HepG2 (cell line): Measurements from ENCODE around the gene ABCA4. TPM values are rescaled to one million over a fixed set of nuclear protein-coding genes. Genes with fewer than 3 reads are reported as not detected.

Source experiments
- CC2D1A ChIP-seq: sonication (generic); formaldehyde crosslinking; IDR thresholded peaks from 2 replicates; pipeline ENCODE4 v1.8.1; 2023; ENCODE audit warnings: mild to moderate bottlenecking, missing genetic modification reagents
- KDM5A ChIP-seq: fragments of 200-600 bp; sonication (generic); IDR thresholded peaks from 2 replicates; pipeline ENCODE4 v1.7.0; 2018; ENCODE audit warnings: antibody characterized with exemption, mild to moderate bottlenecking, low read length, borderline replicate concordance
- POLR2AphosphoS5 ChIP-seq: IDR thresholded peaks from 2 replicates; pipeline ENCODE4 v1.6.1; 2012; ENCODE audit warnings: low read depth, low read length
- SRF ChIP-seq: IDR thresholded peaks from 2 replicates; pipeline ENCODE4 v1.6.1; 2011; ENCODE audit warnings: mild to moderate bottlenecking, low read depth, low read length, moderate library complexity
- ZBTB38 ChIP-seq: sonication (generic); formaldehyde crosslinking; IDR thresholded peaks from 2 replicates; pipeline ENCODE4 v1.5.1; 2020; ENCODE audit warnings: mild to moderate bottlenecking, missing genetic modification reagents
- ZBTB42 ChIP-seq: sonication (generic); formaldehyde crosslinking; IDR thresholded peaks from 2 replicates; pipeline ENCODE4 v1.5.0; 2020; ENCODE audit warnings: mild to moderate bottlenecking, missing genetic modification reagents
- ZNF12 ChIP-seq: sonication (generic); formaldehyde crosslinking; IDR thresholded peaks from 2 replicates; pipeline ENCODE4 v1.5.0; 2020; ENCODE audit warnings: missing genetic modification reagents
- ZNF432 ChIP-seq: sonication (generic); formaldehyde crosslinking; IDR thresholded peaks from 2 replicates; pipeline ENCODE4 v1.5.0; 2020; ENCODE audit warnings: missing genetic modification reagents, mild to moderate bottlenecking, borderline replicate concordance
- ZNF577 ChIP-seq: sonication (generic); formaldehyde crosslinking; IDR thresholded peaks from 2 replicates; pipeline ENCODE4 v1.4.0; 2020; ENCODE audit warnings: mild to moderate bottlenecking, low read depth, missing genetic modification reagents, borderline replicate concordance
- ZNF75D ChIP-seq: sonication (generic); formaldehyde crosslinking; IDR thresholded peaks from 2 replicates; pipeline ENCODE4 v1.8.1; 2023; ENCODE audit warnings: missing genetic modification reagents, mild to moderate bottlenecking, borderline replicate concordance
- ZNF839 ChIP-seq: sonication (generic); formaldehyde crosslinking; IDR thresholded peaks from 2 replicates; pipeline ENCODE4 v1.4.0; 2020; ENCODE audit warnings: missing genetic modification reagents, mild to moderate bottlenecking, borderline replicate concordance
- polyA plus RNA-seq, 8 experiments: library from polyadenylated mRNA; depleted of rRNA in 3 of 8; stranded (reverse) in 7 of 8; unstranded in 1 of 8; fragments of >200 nt; fragmentation: Illumina TruSeq in 4 of 8; extraction: Trizol in 4 of 8; gene quantifications; 2 replicates each; pipeline versions ENCODE4 v1.2.1 to v1.2.3, GENCODE V29; 2011 to 2016; ENCODE audit warnings: low read depth in 4 of 8, missing spikeins in 1 of 8, mixed read lengths in 1 of 8; ENCODE audit not compliant: insufficient read depth in 1 of 8
- total RNA-seq, 5 experiments: library from RNA; depleted of rRNA; stranded (reverse); fragments of >200 nt; fragmentation: Illumina TruSeq; extraction: Trizol; gene quantifications; 2 replicates each; pipeline ENCODE4 v1.2.3, GENCODE V29; 2016; ENCODE audit warnings: low read depth in 1 of 5
- TF ChIP-seq, protein P1 (sequence below): sonication (generic); formaldehyde crosslinking; conservative IDR thresholded peaks from 2 replicates; pipeline ENCODE4 v1.4.0; 2020; ENCODE audit warnings: mild to moderate bottlenecking, missing genetic modification reagents, moderate library complexity
- TF ChIP-seq, protein P2 (sequence below), 2 experiments: sonication (generic) in 1 of 2; formaldehyde crosslinking in 1 of 2; IDR thresholded peaks; 2 replicates each; pipeline versions ENCODE4 v1.6.1 to v1.9.0; 2014 to 2022; ENCODE audit warnings: antibody characterized with exemption in 1 of 2, borderline replicate concordance in 1 of 2, inconsistent platforms in 1 of 2, low read depth in 1 of 2, missing genetic modification reagents in 1 of 2
- TF ChIP-seq, protein P3 (sequence below): sonication (generic); formaldehyde crosslinking; IDR thresholded peaks from 2 replicates; pipeline ENCODE4 v1.8.0; 2022; ENCODE audit warnings: mild to moderate bottlenecking, missing genetic modification reagents
- TF ChIP-seq, protein P4 (sequence below): sonication (generic); formaldehyde crosslinking; IDR thresholded peaks from 2 replicates; pipeline ENCODE4 v1.8.1; 2023; ENCODE audit warnings: mild to moderate bottlenecking, missing genetic modification reagents

Gene ABCA4
- total and polyA plus RNA-seq, 2 of the 13 experiments (the other 11 are each of a cell fraction or from before 2014, with no cell fraction given): 0.24 to 0.67 TPM

DNA sequence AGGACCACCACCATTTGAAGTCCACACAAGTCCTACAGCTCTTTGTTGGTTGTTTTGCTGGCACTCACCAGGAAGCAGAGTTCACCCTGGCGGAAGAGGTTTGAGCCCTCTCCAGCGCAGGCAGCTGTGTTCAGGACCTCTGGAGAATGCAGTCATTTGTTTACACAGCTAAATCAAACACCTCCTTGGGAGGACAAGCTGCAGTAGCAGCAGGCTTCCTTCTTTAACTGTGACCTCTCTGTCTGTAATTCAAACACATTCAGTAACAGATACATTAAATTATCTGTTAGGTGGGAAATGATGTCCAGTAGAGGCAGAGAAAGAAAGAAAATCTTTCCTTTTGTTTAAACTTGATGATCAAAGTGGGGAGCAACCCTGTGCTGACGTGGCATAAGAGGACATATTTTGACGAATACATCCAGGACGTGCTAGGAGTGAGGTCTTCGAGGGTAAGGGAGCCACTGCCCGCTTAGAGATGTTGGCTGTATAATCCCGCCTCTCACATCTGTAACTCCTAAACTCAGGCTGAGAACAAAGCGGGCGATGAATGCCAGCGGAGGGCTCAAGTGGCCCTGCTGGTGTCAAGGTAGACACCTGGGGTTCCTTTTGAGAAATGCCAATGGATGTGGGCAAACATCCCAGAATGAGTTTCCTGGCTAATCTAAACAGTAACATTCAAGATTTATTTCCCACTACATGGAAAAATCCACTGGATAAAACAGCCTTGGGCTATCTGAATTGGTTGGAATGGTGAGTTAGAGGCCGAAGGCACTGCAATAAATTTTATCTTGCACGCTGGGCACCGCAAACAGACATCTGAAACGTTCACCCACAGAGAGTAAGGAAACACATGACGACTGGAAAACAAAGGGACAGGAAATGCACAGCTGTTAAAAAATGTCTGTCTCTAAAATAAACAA is 51.7 kb downstream of the ABCA4 start (continued):
- TF ChIP-seq, protein P1, sequence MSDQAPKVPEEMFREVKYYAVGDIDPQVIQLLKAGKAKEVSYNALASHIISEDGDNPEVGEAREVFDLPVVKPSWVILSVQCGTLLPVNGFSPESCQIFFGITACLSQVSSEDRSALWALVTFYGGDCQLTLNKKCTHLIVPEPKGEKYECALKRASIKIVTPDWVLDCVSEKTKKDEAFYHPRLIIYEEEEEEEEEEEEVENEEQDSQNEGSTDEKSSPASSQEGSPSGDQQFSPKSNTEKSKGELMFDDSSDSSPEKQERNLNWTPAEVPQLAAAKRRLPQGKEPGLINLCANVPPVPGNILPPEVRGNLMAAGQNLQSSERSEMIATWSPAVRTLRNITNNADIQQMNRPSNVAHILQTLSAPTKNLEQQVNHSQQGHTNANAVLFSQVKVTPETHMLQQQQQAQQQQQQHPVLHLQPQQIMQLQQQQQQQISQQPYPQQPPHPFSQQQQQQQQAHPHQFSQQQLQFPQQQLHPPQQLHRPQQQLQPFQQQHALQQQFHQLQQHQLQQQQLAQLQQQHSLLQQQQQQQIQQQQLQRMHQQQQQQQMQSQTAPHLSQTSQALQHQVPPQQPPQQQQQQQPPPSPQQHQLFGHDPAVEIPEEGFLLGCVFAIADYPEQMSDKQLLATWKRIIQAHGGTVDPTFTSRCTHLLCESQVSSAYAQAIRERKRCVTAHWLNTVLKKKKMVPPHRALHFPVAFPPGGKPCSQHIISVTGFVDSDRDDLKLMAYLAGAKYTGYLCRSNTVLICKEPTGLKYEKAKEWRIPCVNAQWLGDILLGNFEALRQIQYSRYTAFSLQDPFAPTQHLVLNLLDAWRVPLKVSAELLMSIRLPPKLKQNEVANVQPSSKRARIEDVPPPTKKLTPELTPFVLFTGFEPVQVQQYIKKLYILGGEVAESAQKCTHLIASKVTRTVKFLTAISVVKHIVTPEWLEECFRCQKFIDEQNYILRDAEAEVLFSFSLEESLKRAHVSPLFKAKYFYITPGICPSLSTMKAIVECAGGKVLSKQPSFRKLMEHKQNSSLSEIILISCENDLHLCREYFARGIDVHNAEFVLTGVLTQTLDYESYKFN (CRISPR knock-in tag): peak; percentile 84
- TF ChIP-seq POLR2AphosphoS5 (peak; percentile 36; the same call in 1 of the 2 replicates), KDM5A (no peak), ZNF577 (no peak), ZNF75D (CRISPR knock-in tag) (no peak), ZNF839 (no peak), ZNF432 (no peak), SRF (no peak), ZBTB42 (CRISPR knock-in tag) (0 out of 2 replicates have a peak, but pooled peaks have one; percentile 77), ZNF12 (CRISPR knock-in tag) (no peak), CC2D1A (no peak), ZBTB38 (CRISPR knock-in tag) (no peak)
- TF ChIP-seq, protein P2, sequence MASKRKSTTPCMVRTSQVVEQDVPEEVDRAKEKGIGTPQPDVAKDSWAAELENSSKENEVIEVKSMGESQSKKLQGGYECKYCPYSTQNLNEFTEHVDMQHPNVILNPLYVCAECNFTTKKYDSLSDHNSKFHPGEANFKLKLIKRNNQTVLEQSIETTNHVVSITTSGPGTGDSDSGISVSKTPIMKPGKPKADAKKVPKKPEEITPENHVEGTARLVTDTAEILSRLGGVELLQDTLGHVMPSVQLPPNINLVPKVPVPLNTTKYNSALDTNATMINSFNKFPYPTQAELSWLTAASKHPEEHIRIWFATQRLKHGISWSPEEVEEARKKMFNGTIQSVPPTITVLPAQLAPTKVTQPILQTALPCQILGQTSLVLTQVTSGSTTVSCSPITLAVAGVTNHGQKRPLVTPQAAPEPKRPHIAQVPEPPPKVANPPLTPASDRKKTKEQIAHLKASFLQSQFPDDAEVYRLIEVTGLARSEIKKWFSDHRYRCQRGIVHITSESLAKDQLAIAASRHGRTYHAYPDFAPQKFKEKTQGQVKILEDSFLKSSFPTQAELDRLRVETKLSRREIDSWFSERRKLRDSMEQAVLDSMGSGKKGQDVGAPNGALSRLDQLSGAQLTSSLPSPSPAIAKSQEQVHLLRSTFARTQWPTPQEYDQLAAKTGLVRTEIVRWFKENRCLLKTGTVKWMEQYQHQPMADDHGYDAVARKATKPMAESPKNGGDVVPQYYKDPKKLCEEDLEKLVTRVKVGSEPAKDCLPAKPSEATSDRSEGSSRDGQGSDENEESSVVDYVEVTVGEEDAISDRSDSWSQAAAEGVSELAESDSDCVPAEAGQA (IDR thresholded peaks at IDR 0.05; ENCODE audit: low read depth): no peak
- TF ChIP-seq, protein P2 (CRISPR knock-in tag; IDR thresholded peaks at IDR 0.05; ENCODE audit: borderline replicate concordance): no peak
- TF ChIP-seq, protein P3, sequence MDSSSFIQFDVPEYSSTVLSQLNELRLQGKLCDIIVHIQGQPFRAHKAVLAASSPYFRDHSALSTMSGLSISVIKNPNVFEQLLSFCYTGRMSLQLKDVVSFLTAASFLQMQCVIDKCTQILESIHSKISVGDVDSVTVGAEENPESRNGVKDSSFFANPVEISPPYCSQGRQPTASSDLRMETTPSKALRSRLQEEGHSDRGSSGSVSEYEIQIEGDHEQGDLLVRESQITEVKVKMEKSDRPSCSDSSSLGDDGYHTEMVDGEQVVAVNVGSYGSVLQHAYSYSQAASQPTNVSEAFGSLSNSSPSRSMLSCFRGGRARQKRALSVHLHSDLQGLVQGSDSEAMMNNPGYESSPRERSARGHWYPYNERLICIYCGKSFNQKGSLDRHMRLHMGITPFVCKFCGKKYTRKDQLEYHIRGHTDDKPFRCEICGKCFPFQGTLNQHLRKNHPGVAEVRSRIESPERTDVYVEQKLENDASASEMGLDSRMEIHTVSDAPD (CRISPR knock-in tag): no peak
- TF ChIP-seq, protein P4, sequence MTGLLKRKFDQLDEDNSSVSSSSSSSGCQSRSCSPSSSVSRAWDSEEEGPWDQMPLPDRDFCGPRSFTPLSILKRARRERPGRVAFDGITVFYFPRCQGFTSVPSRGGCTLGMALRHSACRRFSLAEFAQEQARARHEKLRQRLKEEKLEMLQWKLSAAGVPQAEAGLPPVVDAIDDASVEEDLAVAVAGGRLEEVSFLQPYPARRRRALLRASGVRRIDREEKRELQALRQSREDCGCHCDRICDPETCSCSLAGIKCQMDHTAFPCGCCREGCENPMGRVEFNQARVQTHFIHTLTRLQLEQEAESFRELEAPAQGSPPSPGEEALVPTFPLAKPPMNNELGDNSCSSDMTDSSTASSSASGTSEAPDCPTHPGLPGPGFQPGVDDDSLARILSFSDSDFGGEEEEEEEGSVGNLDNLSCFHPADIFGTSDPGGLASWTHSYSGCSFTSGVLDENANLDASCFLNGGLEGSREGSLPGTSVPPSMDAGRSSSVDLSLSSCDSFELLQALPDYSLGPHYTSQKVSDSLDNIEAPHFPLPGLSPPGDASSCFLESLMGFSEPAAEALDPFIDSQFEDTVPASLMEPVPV (CRISPR knock-in tag): no peak
